ENCODE results near the gene SIRT4. TPM values are rescaled to one million over a fixed set of nuclear protein-coding genes. Genes with fewer than 3 reads are reported as not detected.
A peak's percentile ranks its signal among the peaks of the same experiment; 100 is the strongest.

Gene SIRT4
- total RNA-seq, 1 experiment from 2014 or later: 1.5 TPM

GRCh38 chr12:120265473-120266179, 36.5 kb upstream of the SIRT4 start, which contains the start of gene PXN:
Gene PXN, minus strand, starts transcription at chr12:120265730. Its CDS starts 101 bp downstream, at chr12:120265629.
- H3K27ac ChIP-seq (ENCODE audit: low read length): peak within 1 kb of the TSS; percentile 100
- BruUV-seq (replicated peaks): no TSS peak
- TF ChIP-seq SIN3A (IDR thresholded peaks at IDR 0.05; ENCODE audit: borderline replicate concordance, insufficient read depth, low read depth, low read length) (peak; percentile 90; the same call in 1 of the 2 replicates), CTCF (IDR thresholded peaks at IDR 0.05) (peak; percentile 93), POLR2AphosphoS5 (IDR thresholded peaks at IDR 0.05; ENCODE audit: low read depth, low read length) (peak; percentile 72)
- TF ChIP-seq, protein P1, sequence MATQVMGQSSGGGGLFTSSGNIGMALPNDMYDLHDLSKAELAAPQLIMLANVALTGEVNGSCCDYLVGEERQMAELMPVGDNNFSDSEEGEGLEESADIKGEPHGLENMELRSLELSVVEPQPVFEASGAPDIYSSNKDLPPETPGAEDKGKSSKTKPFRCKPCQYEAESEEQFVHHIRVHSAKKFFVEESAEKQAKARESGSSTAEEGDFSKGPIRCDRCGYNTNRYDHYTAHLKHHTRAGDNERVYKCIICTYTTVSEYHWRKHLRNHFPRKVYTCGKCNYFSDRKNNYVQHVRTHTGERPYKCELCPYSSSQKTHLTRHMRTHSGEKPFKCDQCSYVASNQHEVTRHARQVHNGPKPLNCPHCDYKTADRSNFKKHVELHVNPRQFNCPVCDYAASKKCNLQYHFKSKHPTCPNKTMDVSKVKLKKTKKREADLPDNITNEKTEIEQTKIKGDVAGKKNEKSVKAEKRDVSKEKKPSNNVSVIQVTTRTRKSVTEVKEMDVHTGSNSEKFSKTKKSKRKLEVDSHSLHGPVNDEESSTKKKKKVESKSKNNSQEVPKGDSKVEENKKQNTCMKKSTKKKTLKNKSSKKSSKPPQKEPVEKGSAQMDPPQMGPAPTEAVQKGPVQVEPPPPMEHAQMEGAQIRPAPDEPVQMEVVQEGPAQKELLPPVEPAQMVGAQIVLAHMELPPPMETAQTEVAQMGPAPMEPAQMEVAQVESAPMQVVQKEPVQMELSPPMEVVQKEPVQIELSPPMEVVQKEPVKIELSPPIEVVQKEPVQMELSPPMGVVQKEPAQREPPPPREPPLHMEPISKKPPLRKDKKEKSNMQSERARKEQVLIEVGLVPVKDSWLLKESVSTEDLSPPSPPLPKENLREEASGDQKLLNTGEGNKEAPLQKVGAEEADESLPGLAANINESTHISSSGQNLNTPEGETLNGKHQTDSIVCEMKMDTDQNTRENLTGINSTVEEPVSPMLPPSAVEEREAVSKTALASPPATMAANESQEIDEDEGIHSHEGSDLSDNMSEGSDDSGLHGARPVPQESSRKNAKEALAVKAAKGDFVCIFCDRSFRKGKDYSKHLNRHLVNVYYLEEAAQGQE (IDR thresholded peaks at IDR 0.05; ENCODE audit: insufficient read depth in 1 of 2, low read depth in 2 of 2, low read length in 1 of 2): no peak
- H3K36me3 ChIP-seq (ENCODE audit: control insufficient read depth, insufficient read depth, low read length): peaks cover 13% of the 10 kb centered on the region
- DNase-seq (ENCODE audit: low read depth, low spot score): no peak
- H3K4me1 ChIP-seq (ENCODE audit: control insufficient read depth, insufficient read depth, low read length): peaks cover 34% of the 10 kb centered on the region
- CTCF ChIA-PET: interaction anchor here (0.5 to 2.2 kb wide), 7 partner anchors 18 to 41 kb away, joined by 3 to 26 read pairs (median 3); no protein-coding TSS in a partner anchor
- H3K4me3 ChIP-seq (ENCODE audit: low read depth in 2 of 2, low read length in 2 of 2): peak within 1 kb of the TSS; percentile 87 to 92
- H3K27me3 ChIP-seq (ENCODE audit: control insufficient read depth, insufficient read depth, low read length): no peaks in the 10 kb centered on the region
- ATAC-seq: peak; percentile 84
- intact Hi-C loops (cut with micrococcal nuclease; ENCODE audit: unreplicated experiment) (loop anchor here (2.0 kb wide), 1 partner anchor 37 kb away; no protein-coding TSS in a partner anchor), in situ Hi-C loops (cut with HindIII; ENCODE audit: low pct_unique_long_range_greater_than_20kb, low sequenced_read_pairs) (no loop called here)
- POLR2A ChIA-PET: interaction anchor here (0.5 to 2.8 kb wide), 8 partner anchors 9 to 65 kb away, joined by 3 to 15 read pairs (median 4); partner anchors contain the start of gene RPLP0
- no peaks in the 10 kb centered on the region for H3K9me3 ChIP-seq (ENCODE audit: control insufficient read depth, insufficient read depth, low read depth, low read length)

- Histone ChIP-seq H3K36me3 (ENCODE audit: control insufficient read depth, insufficient read depth, low read length) (peaks cover 13% of the 10 kb centered on the region), H3K4me3 (ENCODE audit: low read depth in 2 of 2, low read length in 2 of 2) (peak overlapping the region in 1 of 2 experiments; percentile 14; a peak in 1 of 4 replicates), H3K9me3 (ENCODE audit: control insufficient read depth, insufficient read depth, low read depth, low read length) (no peaks in the 10 kb centered on the region), H3K4me1 (ENCODE audit: control insufficient read depth, insufficient read depth, low read length) (peaks cover 27% of the 10 kb centered on the region), H3K27me3 (ENCODE audit: control insufficient read depth, insufficient read depth, low read length) (no peaks in the 10 kb centered on the region), H3K27ac (ENCODE audit: low read length) (peak overlapping the region; percentile 76)
- CTCF ChIA-PET: interaction anchor here (1.2 to 2.2 kb wide), 3 partner anchors 23 to 39 kb away, joined by 3 to 26 read pairs (median 15); no protein-coding TSS in a partner anchor
- in situ Hi-C loops (cut with HindIII; ENCODE audit: low pct_unique_long_range_greater_than_20kb, low sequenced_read_pairs) (no loop called here), intact Hi-C loops (cut with micrococcal nuclease; ENCODE audit: unreplicated experiment) (no loop called here)
- DNase-seq (ENCODE audit: low read depth, low spot score) (no peak), ATAC-seq (no peak)
- TF ChIP-seq POLR2AphosphoS5 (IDR thresholded peaks at IDR 0.05; ENCODE audit: low read depth, low read length): no peak
- TF ChIP-seq, protein P1 (IDR thresholded peaks at IDR 0.05; ENCODE audit: insufficient read depth in 1 of 2, low read depth in 2 of 2, low read length in 1 of 2): no peak
- no peak for TF ChIP-seq TCF7L2 (IDR thresholded peaks at IDR 0.05; ENCODE audit: low read depth, low read length)
- no peak for TF ChIP-seq SIN3A (IDR thresholded peaks at IDR 0.05; ENCODE audit: borderline replicate concordance, insufficient read depth, low read depth, low read length)
- no peak for TF ChIP-seq CTCF (IDR thresholded peaks at IDR 0.05)
- BruUV-seq (replicated peaks): no TSS peak
- POLR2A ChIA-PET: interaction anchor here (0.5 to 2.8 kb wide), 5 partner anchors 25 to 65 kb away, joined by 3 to 15 read pairs (median 4); partner anchors contain the start of gene RPLP0
Observed at GRCh38 chr12:120266180-120266870, 35.8 kb upstream of the SIRT4 start.
